ENCODE data around the gene TAS2R5.

The TAS2R5 gene

GRCh38 chr7:141840708-141841107 lies 50.7 kb downstream of the TAS2R5 start:
- Mint-ChIP-seq H3K36me3 (ENCODE audit: low read depth) (no peaks in the 10 kb centered on the region), H3K27ac (no peak overlapping the region), H3K4me1 (no peaks in the 10 kb centered on the region), H3K4me3 (no peak overlapping the region), H3K27me3 (ENCODE audit: low read depth) (no peaks in the 10 kb centered on the region), H3K9me3 (no peaks in the 10 kb centered on the region)
- TF ChIP-seq, protein P1, sequence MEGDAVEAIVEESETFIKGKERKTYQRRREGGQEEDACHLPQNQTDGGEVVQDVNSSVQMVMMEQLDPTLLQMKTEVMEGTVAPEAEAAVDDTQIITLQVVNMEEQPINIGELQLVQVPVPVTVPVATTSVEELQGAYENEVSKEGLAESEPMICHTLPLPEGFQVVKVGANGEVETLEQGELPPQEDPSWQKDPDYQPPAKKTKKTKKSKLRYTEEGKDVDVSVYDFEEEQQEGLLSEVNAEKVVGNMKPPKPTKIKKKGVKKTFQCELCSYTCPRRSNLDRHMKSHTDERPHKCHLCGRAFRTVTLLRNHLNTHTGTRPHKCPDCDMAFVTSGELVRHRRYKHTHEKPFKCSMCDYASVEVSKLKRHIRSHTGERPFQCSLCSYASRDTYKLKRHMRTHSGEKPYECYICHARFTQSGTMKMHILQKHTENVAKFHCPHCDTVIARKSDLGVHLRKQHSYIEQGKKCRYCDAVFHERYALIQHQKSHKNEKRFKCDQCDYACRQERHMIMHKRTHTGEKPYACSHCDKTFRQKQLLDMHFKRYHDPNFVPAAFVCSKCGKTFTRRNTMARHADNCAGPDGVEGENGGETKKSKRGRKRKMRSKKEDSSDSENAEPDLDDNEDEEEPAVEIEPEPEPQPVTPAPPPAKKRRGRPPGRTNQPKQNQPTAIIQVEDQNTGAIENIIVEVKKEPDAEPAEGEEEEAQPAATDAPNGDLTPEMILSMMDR (IDR thresholded peaks at IDR 0.05; ENCODE audit: unreplicated experiment in 3 of 3) = no peak
